ENCODE results near the gene PRMT7.
A peak's percentile ranks its signal among the peaks of the same experiment; 100 is the strongest.

PRMT7 gene

GRCh38 chr16:68359398-68360191 lies 48.8 kb downstream of the PRMT7 start:
- peaks cover 19 to 42% of the 10 kb centered on the region in 2 donors for H3K36me3 ChIP-seq (replicated peaks in 1 of 2; ENCODE audit: control insufficient read depth in 2 of 2, insufficient read depth in 2 of 2, low read length in 2 of 2)
- no peak overlapping the region for H3K9ac ChIP-seq (ENCODE audit: low read depth, low read length, poor library complexity)
- H2AK5ac ChIP-seq (ENCODE audit: low read depth, low read length), result no peak overlapping the region
- H3K4me3 ChIP-seq (ENCODE audit: low read length in 2 of 2), result no peak overlapping the region
- peak overlapping the region; percentile 75 for H2BK5ac ChIP-seq (ENCODE audit: low read length)
- no peak overlapping the region for H2AFZ ChIP-seq (ENCODE audit: low read length)
- WGBS, 2 donors (ENCODE audit: extremely low coverage in 2 of 2, insufficient read length in 2 of 2, insufficient replicate concordance in 1 of 2), result no CpG with 5 or more reads among the region's 23 CpGs
- no peaks in the 10 kb centered on the region for H3K9me3 ChIP-seq (replicated peaks in 1 of 2; ENCODE audit: control insufficient read depth in 2 of 2, insufficient read depth in 1 of 2, low read depth in 1 of 2, low read length in 2 of 2)
- peak overlapping the region; percentile 48 for H3K18ac ChIP-seq (ENCODE audit: low read length)
- no peak overlapping the region for H4K91ac ChIP-seq (ENCODE audit: low read depth, low read length, poor library complexity)
- peak overlapping the region; percentile 41 for H2BK12ac ChIP-seq (ENCODE audit: low read length)
- H4K8ac ChIP-seq (ENCODE audit: low read depth, low read length), result peak overlapping the region; percentile 17
- H3K4me1 ChIP-seq (ENCODE audit: control insufficient read depth in 2 of 2, insufficient read depth in 1 of 2, low read depth in 1 of 2, low read length in 2 of 2), result peaks cover 5 to 8% of the 10 kb centered on the region in 2 donors
- H3K4me2 ChIP-seq (ENCODE audit: insufficient read depth, low read length, poor library complexity, severe bottlenecking), result no peak overlapping the region
- peak overlapping the region; percentile 65 for H3K23ac ChIP-seq (ENCODE audit: low read depth, low read length, poor library complexity)
- H3K79me1 ChIP-seq (ENCODE audit: low read depth, low read length), result peaks cover 3% of the 10 kb centered on the region
- no peak overlapping the region for H2BK15ac ChIP-seq (ENCODE audit: low read length)
- DNase-seq (ENCODE audit: low spot score), result no peak
- H3K14ac ChIP-seq (ENCODE audit: low read length), result peak overlapping the region; percentile 56
- no peak overlapping the region for H3K4ac ChIP-seq (ENCODE audit: low read length)
- H2BK120ac ChIP-seq (ENCODE audit: low read depth, low read length), result no peak overlapping the region
- no peaks in the 10 kb centered on the region for H3K27me3 ChIP-seq (ENCODE audit: control insufficient read depth in 3 of 3, insufficient read depth in 3 of 3, low read depth in 1 of 3, low read length in 3 of 3)
- H3K27ac ChIP-seq (replicated peaks; ENCODE audit: low read length), result no peak overlapping the region

- WGBS, 2 donors (ENCODE audit: extremely low coverage in 2 of 2, insufficient read length in 2 of 2, insufficient replicate concordance in 1 of 2), result no CpG with 5 or more reads among the region's 18 CpGs
- H3K18ac ChIP-seq (ENCODE audit: low read length), result no peak overlapping the region
- H2BK120ac ChIP-seq (ENCODE audit: low read depth, low read length), result no peak overlapping the region
- no peak overlapping the region for H3K4ac ChIP-seq (ENCODE audit: low read length)
- H2AFZ ChIP-seq (ENCODE audit: low read length), result no peak overlapping the region
- H3K27ac ChIP-seq (replicated peaks; ENCODE audit: low read length), result no peak overlapping the region
- H3K27me3 ChIP-seq (ENCODE audit: control insufficient read depth in 3 of 3, insufficient read depth in 3 of 3, low read depth in 1 of 3, low read length in 3 of 3), result no peaks in the 10 kb centered on the region
- H2BK5ac ChIP-seq (ENCODE audit: low read length), result no peak overlapping the region
- H3K36me3 ChIP-seq (replicated peaks in 1 of 2; ENCODE audit: control insufficient read depth in 2 of 2, insufficient read depth in 2 of 2, low read length in 2 of 2), result peaks cover 17 to 33% of the 10 kb centered on the region in 2 donors
- no peak overlapping the region for H3K14ac ChIP-seq (ENCODE audit: low read length)
- H2BK15ac ChIP-seq (ENCODE audit: low read length), result no peak overlapping the region
- no peak overlapping the region for H3K4me2 ChIP-seq (ENCODE audit: insufficient read depth, low read length, poor library complexity, severe bottlenecking)
- H3K4me1 ChIP-seq (ENCODE audit: control insufficient read depth in 2 of 2, insufficient read depth in 1 of 2, low read depth in 1 of 2, low read length in 2 of 2), result peaks cover 8 to 9% of the 10 kb centered on the region in 2 donors
- peak overlapping the region; percentile 44 for H3K9ac ChIP-seq (ENCODE audit: low read depth, low read length, poor library complexity)
- peaks cover 3% of the 10 kb centered on the region for H3K79me1 ChIP-seq (ENCODE audit: low read depth, low read length)
- H4K91ac ChIP-seq (ENCODE audit: low read depth, low read length, poor library complexity), result no peak overlapping the region
- H4K8ac ChIP-seq (ENCODE audit: low read depth, low read length), result no peak overlapping the region
- no peak overlapping the region for H2BK12ac ChIP-seq (ENCODE audit: low read length)
- no peaks in the 10 kb centered on the region for H3K9me3 ChIP-seq (replicated peaks in 1 of 2; ENCODE audit: control insufficient read depth in 2 of 2, insufficient read depth in 1 of 2, low read depth in 1 of 2, low read length in 2 of 2)
- no peak overlapping the region for H3K23ac ChIP-seq (ENCODE audit: low read depth, low read length, poor library complexity)
- no peak for DNase-seq (ENCODE audit: low spot score)
- no peak overlapping the region for H2AK5ac ChIP-seq (ENCODE audit: low read depth, low read length)
- H3K4me3 ChIP-seq (ENCODE audit: low read length in 2 of 2), result no peak overlapping the region
Observed at GRCh38 chr16:68360547-68360946, 49.7 kb downstream of the PRMT7 start.

GRCh38 chr16:68360956-68361355 lies 50.1 kb downstream of the PRMT7 start:
- Histone ChIP-seq H3K4me1 (ENCODE audit: control insufficient read depth in 2 of 2, insufficient read depth in 1 of 2, low read depth in 1 of 2, low read length in 2 of 2) (peaks cover 8 to 9% of the 10 kb centered on the region in 2 donors), H3K18ac (ENCODE audit: low read length) (no peak overlapping the region), H3K36me3 (replicated peaks in 1 of 2; ENCODE audit: control insufficient read depth in 2 of 2, insufficient read depth in 2 of 2, low read length in 2 of 2) (peaks cover 13 to 29% of the 10 kb centered on the region in 2 donors), H4K8ac (ENCODE audit: low read depth, low read length) (no peak overlapping the region), H2AK5ac (ENCODE audit: low read depth, low read length) (no peak overlapping the region), H2BK15ac (ENCODE audit: low read length) (no peak overlapping the region), H3K9me3 (replicated peaks in 1 of 2; ENCODE audit: control insufficient read depth in 2 of 2, insufficient read depth in 1 of 2, low read depth in 1 of 2, low read length in 2 of 2) (no peaks in the 10 kb centered on the region), H3K23ac (ENCODE audit: low read depth, low read length, poor library complexity) (peak overlapping the region; percentile 80), H2AFZ (ENCODE audit: low read length) (no peak overlapping the region), H3K4ac (ENCODE audit: low read length) (no peak overlapping the region), H2BK5ac (ENCODE audit: low read length) (no peak overlapping the region), H3K4me2 (ENCODE audit: insufficient read depth, low read length, poor library complexity, severe bottlenecking) (no peak overlapping the region), H3K27me3 (ENCODE audit: control insufficient read depth in 3 of 3, insufficient read depth in 3 of 3, low read depth in 1 of 3, low read length in 3 of 3) (no peaks in the 10 kb centered on the region), H3K9ac (ENCODE audit: low read depth, low read length, poor library complexity) (peak overlapping the region; percentile 60), H2BK120ac (ENCODE audit: low read depth, low read length) (no peak overlapping the region), H3K4me3 (ENCODE audit: low read length in 2 of 2) (no peak overlapping the region), H2BK12ac (ENCODE audit: low read length) (no peak overlapping the region), H3K79me1 (ENCODE audit: low read depth, low read length) (peaks cover 3% of the 10 kb centered on the region), H3K14ac (ENCODE audit: low read length) (no peak overlapping the region), H3K27ac (replicated peaks; ENCODE audit: low read length) (no peak overlapping the region), H4K91ac (ENCODE audit: low read depth, low read length, poor library complexity) (no peak overlapping the region)
- WGBS, 2 donors (ENCODE audit: extremely low coverage in 2 of 2, insufficient read length in 2 of 2, insufficient replicate concordance in 1 of 2), result no CpG with 5 or more reads among the region's 14 CpGs
- DNase-seq (ENCODE audit: low spot score), result no peak

- Histone ChIP-seq H3K14ac (ENCODE audit: low read length) (no peak overlapping the region), H3K18ac (ENCODE audit: low read length) (no peak overlapping the region), H4K91ac (ENCODE audit: low read depth, low read length, poor library complexity) (no peak overlapping the region), H3K9me3 (replicated peaks in 1 of 2; ENCODE audit: control insufficient read depth in 2 of 2, insufficient read depth in 1 of 2, low read depth in 1 of 2, low read length in 2 of 2) (no peaks in the 10 kb centered on the region), H2AFZ (ENCODE audit: low read length) (no peak overlapping the region), H3K4me2 (ENCODE audit: insufficient read depth, low read length, poor library complexity, severe bottlenecking) (no peak overlapping the region), H3K23ac (ENCODE audit: low read depth, low read length, poor library complexity) (no peak overlapping the region), H4K8ac (ENCODE audit: low read depth, low read length) (no peak overlapping the region), H2BK12ac (ENCODE audit: low read length) (no peak overlapping the region), H3K4me3 (ENCODE audit: low read length in 2 of 2) (no peak overlapping the region), H2AK5ac (ENCODE audit: low read depth, low read length) (no peak overlapping the region), H3K4me1 (ENCODE audit: control insufficient read depth in 2 of 2, insufficient read depth in 1 of 2, low read depth in 1 of 2, low read length in 2 of 2) (peaks cover 8 to 9% of the 10 kb centered on the region in 2 donors), H3K79me1 (ENCODE audit: low read depth, low read length) (peaks cover 3% of the 10 kb centered on the region), H2BK120ac (ENCODE audit: low read depth, low read length) (no peak overlapping the region), H2BK15ac (ENCODE audit: low read length) (no peak overlapping the region), H3K36me3 (replicated peaks in 1 of 2; ENCODE audit: control insufficient read depth in 2 of 2, insufficient read depth in 2 of 2, low read length in 2 of 2) (peaks cover 11 to 24% of the 10 kb centered on the region in 2 donors), H3K27ac (replicated peaks; ENCODE audit: low read length) (no peak overlapping the region), H2BK5ac (ENCODE audit: low read length) (no peak overlapping the region), H3K4ac (ENCODE audit: low read length) (no peak overlapping the region), H3K27me3 (ENCODE audit: control insufficient read depth in 3 of 3, insufficient read depth in 3 of 3, low read depth in 1 of 3, low read length in 3 of 3) (no peaks in the 10 kb centered on the region), H3K9ac (ENCODE audit: low read depth, low read length, poor library complexity) (peak overlapping the region; percentile 30)
- no peak for DNase-seq (ENCODE audit: low spot score)
- WGBS, 2 donors (ENCODE audit: extremely low coverage in 2 of 2, insufficient read length in 2 of 2, insufficient replicate concordance in 1 of 2), result no CpG with 5 or more reads among the region's 16 CpGs
Observed at GRCh38 chr16:68361485-68361884, 50.7 kb downstream of the PRMT7 start.

Measured in neuronal stem cell (in vitro differentiated cells).